ENCODE results near the gene NDUFS7.

Gene NDUFS7

DNA sequence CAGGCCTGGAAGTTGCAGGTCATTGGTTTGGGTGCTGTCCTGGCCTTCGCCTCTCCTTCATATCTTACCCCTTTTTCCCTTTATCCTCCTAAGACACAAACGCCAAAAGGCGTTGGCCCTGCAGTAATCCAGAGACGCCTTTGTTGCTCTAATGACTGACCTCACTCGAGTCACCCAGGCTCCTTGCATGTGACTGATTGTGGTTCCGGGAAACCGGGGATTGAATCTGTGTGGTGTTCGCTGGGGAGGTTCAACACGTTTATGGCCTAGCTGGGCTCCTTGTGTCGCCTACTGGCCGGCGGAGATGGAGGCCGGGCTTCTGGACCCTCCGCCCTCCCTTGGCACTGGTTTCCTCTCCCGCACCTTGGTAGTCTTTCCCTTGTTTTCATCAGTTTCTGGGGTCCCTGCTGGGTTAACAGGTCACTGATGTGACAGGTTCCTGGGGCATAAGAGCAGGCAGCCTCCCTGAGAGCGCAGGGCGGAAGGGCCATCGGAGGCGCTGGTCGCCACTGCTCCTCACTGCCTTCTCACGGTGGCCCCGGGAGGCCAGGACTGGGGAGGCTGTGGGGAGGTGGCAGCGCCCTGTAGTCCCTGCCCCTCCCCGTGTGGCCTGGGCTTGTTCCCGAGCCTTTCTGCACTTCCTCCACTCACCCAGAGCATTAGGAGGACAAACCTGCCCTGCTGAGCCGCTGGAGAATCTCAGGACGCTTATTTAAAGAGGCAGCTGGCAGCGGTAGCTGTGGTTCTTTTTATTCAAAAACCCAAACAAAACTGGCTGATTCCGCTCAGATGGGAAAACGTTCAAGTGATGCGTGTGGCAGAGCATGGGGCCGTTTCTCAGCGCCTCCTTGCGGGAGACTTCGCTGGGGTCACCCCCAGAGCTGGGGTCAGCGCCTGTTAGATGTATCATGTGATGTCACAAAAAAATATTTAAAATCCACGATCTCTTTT lies 18.1 kb upstream of the NDUFS7 start:
- peak; percentile 57 for DNase-seq

DNA sequence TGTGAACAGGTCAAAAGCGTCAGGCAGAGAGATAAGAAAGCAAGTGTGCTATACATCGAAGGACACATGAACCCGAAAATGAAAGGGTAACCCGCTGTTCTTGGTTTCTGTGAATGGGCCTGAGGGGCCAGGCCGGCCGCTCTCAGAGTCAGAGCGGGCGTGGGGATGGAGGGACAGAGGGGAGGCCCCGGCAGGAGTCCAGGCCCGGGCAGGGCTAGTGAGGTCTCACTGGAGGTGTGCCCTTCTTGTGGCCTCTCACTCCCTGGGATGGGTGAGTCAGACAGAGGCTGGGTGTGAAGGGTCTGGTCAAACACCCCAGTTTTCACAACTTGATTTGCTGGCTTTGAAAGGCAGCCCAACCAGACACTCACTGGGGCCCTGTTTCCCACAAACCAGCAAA lies 17.4 kb upstream of the NDUFS7 start:
- peak; percentile 40 for DNase-seq

DNA sequence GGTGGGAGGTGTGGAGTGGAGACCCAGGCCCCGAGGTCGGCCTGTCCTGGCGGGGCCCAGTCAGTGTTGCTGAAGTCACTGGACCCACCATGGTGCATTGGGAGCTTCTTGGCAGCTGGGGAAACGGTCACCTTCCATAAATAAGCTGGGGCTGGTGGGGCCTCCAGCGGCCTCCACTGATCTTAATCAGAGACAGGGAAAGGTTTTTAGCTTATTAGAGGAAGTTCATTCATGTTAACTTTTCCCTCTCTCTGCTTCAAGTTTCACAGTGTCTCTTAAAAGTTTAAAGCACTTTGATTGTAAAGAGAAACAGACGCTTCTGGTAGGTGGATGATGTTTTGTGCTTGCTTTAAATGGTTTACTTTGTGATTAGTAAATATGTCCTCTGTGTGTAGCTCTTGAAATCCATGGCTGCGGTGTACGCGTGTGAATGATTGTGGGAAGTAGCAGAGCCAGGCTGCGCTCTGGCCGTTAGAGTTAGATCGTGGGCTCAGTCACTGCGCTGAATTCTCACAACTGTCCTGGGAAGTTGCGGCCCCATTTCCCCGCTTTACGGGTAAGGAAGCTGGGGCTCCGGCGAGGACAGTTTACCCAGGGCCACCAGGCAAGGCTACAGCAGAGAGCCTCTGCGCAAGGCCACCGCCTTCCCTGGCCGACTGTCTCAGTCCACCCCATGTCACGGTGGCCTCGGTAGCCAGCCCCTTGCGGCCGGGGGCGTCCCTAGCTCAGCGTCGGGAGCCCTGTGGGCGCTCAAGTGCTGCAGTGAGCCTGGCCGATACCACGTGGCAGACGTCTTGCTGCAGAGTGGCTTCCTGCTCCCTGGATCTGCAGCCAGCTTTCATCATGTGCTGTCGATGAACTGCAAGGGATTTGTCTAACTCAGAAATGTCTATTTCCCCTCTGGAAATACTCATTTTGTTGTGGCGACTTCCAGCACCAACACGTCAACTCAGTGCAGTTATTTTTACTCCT lies 16.5 kb upstream of the NDUFS7 start:
- DNase-seq: peak; percentile 79

DNA sequence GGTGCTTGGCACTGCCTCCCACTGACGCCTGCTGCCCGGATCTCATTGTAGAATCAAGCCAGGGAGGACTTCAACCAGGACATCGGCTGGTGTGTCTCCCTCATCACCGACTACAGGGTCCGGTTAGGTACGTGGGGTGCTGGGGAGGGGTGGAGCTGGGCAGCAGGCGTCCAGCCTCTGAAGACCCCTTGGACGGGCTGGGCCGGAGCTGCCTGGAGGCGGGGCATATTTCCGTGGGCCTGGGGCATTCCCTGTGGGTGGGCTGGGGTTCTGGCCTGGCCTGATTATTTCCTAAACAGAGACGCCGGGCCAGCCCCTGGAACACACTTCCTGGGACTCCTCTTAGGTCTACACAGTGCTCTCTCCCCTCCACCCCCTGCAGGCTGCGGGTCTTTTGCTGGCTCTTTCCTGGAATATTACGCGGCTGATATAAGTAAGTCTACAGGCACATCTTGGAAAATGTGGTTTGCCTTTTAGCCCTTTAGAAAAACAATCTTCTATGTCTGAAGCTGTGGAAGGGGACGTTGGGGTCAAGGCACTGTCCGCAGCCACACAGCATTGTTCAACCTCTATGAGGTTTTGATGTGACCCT lies 14.4 kb upstream of the NDUFS7 start:
- DNase-seq: no peak

DNA sequence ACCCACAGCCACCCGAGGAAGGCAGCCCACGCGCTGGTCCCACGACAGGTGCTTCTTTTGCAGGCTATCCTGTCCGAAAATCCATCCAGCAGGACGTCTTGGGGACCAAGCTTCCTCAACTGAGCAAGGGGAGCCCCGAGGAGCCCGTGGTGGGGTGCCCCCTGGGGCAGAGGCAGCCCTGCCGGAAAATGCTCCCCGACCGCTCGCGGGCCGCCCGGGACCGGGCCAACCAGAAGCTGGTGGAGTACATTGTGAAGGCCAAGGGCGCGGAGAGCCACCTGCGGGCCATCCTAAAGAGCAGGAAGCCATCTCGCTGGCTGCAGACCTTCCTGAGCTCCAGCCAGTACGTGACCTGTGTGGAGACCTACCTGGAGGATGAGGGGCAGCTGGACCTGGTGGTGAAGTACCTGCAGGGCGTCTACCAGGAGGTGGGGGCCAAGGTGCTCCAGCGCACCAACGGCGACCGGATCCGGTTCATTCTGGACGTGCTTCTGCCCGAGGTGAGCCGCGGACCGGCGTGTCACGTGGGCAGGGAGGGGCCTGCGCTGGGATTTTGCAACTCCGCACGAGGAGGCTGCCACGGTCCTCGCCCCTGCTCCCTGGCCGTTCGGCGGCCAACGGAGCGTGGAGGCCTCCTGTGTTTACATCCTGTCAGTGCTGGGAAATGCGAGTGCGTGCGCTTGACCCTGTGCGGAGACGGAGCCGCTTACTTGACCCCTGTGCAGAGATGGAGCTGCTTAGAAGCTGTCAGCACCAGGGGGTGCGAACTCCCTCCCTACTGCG lies 12.9 kb upstream of the NDUFS7 start:
- DNase-seq: no peak

DNA sequence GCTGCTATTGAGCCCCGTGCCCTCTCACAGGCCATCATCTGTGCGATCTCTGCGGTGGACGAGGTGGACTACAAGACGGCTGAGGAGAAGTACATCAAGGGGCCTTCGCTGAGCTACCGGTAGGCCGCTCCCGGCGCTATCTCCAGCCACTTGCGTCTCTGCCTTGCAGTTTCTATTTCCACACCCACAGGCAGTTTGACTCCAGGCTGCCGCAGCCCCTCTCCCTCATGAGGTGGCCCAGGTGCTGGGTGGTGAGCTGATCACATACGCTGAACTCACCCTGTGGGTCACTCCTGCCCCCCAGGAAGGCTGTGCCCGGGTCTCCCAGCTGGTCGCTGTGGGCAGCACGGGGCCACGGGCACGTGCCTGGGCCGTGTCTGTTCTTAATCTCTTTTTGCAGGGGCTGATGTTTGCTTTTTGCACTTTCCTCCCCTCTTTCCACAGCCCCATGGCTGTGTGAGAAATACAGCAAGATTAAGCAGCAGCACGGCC lies 10.6 kb upstream of the NDUFS7 start:
- DNase-seq: no peak

DNA sequence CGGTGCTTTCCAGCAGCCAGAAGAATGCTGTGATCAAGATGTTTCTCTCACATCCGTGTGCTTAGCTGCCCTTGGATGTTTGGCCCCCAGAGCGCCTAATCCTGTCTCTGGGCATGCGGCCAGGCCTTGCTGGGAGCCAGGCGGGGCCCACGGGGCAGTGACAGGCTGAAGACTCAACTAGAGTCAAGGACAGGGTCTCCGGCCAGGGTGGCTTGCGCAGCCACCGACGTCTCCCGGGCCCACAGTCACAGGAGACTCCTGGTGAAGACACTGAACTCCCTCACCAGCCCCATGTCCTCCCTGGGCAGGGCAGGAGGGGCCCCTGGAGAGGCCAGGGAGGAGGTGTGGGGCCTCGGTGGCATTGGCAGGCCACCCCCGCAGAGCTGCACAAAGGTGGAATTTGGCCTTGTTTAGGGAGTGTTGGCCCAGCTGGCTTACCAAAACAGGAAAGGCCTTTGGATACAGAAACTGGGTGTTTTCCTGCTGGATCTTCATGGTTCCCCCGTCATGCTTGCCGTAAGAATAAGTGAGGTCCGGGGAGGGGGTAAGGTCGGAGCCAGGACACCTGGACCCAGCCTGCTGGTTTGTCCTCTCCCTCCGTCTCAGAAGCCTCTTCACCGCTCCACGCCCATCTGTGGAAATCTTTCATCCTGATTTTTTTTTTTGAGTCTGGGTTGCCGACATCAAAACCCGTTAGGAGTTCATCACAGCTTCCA lies 10.0 kb upstream of the NDUFS7 start:
- no peak for DNase-seq

DNA sequence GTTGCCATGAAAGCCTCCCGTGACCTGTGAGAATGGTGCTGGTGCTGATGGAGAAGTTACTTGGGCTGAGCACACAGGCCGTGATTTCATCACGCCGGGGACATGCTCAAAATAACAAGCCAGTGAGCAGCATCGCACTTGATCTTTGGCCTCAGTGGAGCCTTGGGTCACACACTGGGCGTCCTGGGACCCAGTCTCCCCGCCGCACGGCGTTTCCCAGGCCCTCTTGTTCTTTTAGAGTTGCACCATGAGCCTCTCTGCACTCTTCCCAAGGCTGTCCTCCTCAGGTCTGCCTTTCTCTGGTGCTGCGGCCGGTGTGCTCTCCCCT lies 9.5 kb upstream of the NDUFS7 start:
- no peak for DNase-seq

DNA sequence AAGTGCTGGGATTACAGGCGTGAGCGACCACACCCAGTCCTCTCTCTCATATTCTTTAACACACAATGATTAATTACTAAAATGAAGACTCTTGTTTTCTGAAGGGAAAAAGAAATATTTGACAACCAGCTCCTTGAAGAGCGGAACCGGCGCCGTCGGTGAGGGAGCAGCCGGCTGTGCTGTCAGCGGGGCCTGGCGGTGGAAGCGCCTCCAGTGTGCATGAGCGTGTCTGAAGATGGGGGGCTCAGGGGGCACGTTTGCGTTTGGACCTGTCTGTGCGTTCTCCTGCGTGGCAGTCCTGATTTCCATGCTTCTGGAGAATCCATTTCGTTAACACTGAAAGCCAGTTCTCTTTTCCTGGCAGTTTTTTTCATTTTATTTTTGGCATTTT lies 7.3 kb upstream of the NDUFS7 start:
- no peak for DNase-seq

DNA sequence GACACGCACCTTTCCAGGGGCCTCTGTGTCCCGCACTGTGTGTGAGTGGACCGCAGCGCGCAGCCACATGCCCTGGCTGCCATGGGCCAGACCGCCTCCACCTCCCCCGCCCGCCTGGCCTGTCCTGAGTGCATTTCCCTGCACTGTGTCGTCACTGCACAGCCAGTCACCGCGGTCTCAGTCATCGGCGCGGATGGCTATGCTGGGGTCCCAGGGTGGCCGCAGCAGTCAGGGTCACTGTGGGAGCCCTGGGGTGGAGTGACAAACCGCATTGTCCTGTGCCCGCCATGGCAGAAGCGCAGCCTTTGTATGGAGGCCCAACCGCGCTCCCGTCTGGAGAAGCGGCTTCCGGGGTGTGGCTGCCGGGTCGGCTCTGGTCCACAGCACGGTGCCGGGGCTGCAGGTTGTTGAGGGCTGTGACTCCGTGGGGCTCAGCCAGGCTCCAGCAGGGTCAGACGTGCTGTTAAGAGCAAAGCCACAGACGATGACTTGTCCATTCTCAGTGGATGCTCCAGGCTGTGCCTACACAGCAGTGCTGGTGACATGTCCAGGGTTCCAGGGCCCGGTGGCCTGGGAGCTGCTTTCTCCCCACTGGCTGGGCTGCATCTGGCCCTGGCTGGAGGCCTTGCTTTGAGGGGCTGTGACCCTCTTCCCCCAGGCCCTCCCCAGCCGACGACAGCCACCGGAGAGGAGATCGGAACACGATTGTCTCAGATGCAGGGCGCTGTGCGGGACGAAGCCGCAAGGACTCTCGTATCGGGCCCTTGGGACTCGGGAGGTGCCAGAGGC lies 6.3 kb upstream of the NDUFS7 start:
- no peak for DNase-seq

DNA sequence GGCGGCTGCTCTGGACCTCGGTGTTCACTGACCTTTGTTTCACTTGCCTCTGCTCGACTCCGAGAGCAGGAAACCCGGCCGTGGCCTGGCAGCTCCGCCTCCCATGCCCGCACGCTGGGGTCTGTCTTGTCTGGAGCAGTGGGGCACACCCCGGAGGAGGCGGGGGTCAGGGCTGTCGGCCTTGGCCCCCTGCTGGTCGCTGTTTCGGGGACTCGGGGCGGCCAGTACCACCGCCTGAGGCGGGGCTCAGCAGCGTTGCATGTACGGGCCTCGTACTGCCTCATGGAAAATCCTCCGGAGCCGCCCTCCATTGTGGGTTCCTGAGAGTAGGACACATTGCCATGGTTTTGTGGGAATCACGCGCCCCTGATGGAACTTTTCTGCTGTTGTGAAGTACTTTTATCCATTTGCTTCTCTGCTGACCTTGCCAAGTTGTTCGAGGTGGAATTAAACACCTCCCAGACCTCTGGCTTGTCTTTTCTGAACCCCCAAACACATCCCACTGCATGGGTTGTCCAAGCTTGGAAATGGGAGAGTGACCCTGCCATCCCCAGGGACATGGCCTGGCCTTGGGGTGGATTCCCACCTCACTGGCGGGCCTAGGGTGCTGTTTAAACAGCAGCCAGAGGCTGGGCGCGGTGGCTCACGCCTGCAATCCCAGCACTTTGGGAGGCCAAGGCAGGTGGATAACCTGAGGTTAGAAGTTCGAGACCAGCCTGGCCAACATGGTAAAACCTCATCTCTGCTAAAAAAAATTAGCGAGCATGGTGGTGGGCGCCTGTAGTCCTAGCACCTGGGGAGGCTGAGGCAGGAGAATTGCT lies 5.5 kb upstream of the NDUFS7 start:
- DNase-seq: no peak

DNA sequence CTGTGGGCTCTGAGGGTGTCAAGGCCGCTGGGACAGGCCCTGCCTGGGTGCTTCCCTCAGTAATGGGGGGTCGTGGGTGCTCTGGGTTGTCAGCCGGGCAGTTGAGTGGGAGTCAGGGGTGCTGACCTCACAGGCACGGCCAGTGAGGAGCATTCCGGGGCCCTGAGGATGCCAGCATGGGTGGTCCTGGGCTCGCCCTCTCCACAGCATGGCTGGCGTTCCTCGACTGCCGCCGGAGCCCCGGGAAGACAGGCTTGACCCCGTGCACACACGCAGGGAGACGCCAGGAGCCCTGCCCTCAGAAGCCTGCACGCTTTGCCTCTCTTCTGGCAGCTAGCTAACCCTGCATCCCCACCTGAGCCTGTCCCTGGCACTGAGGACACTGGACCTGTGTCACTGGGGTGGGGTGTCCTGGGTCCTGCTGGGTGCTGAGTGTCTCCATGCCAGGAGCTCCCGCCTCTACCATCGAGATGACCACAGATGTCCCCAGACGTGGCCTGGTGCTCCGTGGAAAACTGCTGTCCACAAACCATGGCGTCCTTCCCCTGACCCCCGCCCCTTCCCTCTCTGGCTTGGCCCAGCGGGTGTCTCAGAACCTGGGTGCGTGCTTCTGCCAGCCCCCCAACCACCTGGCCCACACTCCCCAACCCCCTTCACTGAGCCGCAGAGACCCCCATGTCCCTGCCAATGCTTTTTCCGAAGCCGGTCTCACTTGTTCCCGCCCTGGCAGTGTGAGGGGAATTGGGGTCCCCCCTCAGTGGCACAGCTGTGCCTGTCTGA lies 4.4 kb upstream of the NDUFS7 start:
- DNase-seq: no peak

DNA sequence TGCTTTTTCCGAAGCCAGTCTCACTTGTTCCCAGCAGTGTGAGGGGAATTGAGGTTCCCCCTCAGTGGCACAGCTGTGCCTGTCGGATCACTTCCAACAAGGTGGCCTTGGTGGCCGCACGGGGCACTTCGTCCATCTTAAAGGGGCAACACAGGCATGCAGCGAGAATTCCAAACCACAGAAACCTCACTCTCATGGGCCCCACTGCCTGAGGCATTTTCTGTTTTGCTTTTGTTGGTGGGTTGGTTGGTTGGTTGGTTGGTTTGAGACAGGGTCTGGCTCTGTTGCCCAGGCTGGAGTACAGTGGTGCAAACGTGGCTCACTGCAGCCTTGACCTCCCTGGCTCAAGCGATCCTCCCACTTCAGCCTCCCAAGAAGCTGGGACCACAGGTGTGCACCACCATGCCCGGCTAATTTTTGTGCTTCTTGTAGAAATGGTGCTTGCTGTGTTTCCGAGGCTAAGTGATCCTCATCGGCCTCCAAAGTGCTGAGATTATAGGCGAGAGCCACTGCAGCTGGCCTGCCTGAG lies 3.7 kb upstream of the NDUFS7 start:
- no peak for DNase-seq

DNA sequence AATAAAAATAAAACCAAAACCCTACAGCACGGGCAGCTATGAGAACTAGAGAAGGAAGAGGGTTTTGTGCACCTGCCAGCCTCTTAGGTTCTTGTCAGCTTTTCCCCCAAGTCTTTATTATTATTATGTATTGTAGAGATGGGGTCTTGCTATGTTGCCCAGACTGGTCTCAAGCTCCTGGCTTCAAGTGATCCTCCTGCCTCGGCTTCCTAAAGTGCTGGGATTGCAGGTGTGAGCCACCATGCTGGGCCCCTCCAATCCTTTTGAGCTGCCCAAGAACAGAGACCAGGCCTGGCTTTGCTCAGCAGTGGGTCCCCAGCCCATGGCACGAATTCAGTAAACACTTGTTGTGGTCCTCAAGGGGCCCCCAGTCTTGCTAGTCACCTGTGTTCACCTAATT lies 1.5 kb upstream of the NDUFS7 start:
- no peak for DNase-seq

DNA sequence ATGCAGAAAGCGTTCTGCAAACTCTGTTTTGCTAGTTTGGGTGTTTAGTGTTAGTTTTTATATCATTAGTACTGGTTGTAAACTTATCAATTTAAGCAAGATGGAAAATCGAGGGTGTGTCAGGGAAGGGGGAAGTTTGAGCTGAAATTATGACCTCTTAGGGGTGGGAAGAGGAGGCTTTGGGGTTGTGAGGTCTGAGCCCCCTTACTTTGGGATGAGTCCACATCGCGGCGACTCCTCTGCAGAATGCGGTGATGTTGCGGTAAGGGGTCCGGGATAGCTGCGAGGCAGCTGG lies 743 bp upstream of the NDUFS7 start:
- no peak for DNase-seq

DNA sequence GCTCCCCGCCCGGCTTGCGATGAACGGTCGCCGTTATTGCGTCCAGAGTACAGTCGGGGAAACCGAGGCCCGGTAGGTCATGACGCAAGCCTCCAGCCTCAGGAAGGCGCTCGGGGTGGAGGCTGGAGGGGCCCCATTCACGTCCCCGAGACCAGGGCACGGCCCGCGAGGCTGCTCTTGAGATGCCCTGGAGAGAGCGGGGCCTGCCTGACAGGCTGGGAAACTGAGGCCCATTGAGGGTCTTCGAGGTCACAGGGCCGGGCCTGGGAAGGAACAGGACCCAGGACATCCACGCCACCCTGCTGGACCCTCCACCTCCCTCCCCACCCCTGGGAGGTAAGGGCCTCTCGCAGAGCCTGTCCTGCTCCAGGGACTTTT lies 367 bp downstream of the NDUFS7 start:
- DNase-seq: no peak

DNA sequence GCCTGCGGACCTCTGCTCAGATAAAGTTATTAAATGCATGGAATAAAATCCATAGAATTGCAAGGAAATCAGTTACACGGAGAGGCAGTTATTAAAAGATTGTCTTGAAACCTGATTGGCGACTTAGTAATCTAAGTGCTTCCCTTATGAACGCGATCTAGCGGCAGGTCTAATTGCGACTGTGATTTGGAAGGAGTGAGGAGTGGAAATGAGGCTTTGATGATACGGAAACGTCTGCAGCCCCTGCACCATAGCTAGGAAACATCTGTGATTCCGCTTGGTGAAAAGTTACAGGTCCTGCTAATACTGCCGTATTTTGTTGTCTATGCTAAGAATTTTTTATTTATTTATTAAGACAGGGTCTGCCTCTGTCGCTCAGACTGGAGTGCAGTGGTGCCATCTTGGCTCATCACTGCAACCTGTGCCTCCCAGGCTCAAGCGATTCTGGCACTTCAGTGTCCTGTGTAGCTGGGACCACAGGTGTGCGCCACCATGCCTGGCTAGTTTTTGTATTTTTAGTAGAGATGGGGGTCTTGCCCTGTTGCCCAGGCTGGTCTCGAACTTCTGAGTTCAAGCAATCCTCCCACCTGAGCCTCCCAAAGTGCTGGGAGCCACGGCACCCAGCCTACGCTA lies 887 bp downstream of the NDUFS7 start:
- DNase-seq: no peak

DNA sequence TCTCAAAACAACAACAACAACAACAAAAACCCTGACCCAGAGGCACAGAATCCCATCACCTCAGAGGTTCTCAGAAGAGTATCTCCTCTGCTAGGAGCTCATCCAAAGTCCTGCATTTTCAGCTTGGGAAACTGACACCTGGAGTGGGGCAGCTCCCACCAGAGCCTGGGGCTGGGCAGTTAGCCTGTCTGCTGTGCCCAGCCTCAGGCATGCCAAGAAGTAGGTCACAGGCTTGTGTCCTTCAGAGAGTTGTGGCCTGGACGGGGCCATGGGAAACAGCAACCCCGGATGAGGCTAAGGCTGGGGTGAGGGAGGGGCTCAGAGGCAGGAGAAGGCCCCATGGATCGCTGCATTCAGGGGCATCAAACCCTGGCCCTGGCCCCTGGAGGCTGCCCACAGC lies 2.1 kb downstream of the NDUFS7 start:
- no peak for DNase-seq
